Measurements from ENCODE around the gene PLEKHG2. TPM values are rescaled to one million over a fixed set of nuclear protein-coding genes. Genes with fewer than 3 reads are reported as not detected.

Gene PLEKHG2
- total and polyA plus RNA-seq, 9 of the 15 experiments (the other 6 are each of a cell fraction or from before 2014, with no cell fraction given): 0.98 to 45.7 (median 9.8) TPM

DNA sequence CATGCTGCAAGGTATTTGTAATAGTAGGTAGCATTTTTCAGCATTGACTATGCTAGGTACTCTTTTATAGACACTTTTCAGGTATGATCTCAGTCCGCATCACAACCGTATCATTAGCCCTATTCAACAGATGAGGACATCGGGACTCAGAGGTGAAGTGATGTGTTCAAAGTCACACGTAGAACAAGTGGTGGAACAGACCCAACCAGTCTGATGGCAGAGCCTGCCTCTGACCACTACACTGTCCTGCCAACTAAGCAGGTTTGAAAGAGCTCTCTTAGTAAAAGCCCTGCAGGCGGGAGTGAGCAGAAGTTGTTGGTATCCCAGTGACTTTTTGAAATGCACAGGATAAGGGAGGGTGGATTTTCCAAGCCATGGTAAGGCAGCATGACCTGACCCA is 41.7 kb upstream of the PLEKHG2 start (continued):
- TF ChIP-seq, protein P1, sequence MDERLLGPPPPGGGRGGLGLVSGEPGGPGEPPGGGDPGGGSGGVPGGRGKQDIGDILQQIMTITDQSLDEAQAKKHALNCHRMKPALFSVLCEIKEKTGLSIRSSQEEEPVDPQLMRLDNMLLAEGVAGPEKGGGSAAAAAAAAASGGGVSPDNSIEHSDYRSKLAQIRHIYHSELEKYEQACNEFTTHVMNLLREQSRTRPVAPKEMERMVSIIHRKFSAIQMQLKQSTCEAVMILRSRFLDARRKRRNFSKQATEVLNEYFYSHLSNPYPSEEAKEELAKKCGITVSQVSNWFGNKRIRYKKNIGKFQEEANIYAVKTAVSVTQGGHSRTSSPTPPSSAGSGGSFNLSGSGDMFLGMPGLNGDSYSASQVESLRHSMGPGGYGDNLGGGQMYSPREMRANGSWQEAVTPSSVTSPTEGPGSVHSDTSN (CRISPR knock-in tag; IDR thresholded peaks at IDR 0.05; ENCODE audit: low read depth): no peak
- TF ChIP-seq, protein P1 (tag; conservative IDR thresholded peaks at IDR 0.05; ENCODE audit: low read depth): no peak
- TF ChIP-seq, protein P2, sequence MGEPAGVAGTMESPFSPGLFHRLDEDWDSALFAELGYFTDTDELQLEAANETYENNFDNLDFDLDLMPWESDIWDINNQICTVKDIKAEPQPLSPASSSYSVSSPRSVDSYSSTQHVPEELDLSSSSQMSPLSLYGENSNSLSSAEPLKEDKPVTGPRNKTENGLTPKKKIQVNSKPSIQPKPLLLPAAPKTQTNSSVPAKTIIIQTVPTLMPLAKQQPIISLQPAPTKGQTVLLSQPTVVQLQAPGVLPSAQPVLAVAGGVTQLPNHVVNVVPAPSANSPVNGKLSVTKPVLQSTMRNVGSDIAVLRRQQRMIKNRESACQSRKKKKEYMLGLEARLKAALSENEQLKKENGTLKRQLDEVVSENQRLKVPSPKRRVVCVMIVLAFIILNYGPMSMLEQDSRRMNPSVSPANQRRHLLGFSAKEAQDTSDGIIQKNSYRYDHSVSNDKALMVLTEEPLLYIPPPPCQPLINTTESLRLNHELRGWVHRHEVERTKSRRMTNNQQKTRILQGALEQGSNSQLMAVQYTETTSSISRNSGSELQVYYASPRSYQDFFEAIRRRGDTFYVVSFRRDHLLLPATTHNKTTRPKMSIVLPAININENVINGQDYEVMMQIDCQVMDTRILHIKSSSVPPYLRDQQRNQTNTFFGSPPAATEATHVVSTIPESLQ (CRISPR knock-in tag; IDR thresholded peaks at IDR 0.05): no peak
- no peak for TF ChIP-seq ZNF197 (CRISPR knock-in tag; IDR thresholded peaks at IDR 0.05; ENCODE audit: low read depth)
- TF ChIP-seq ARID2 (IDR thresholded peaks at IDR 0.05): no peak
- no peak for TF ChIP-seq BACH1 (tag; IDR thresholded peaks at IDR 0.05)
- TF ChIP-seq ZNF263 (CRISPR knock-in tag; IDR thresholded peaks at IDR 0.05; ENCODE audit: borderline replicate concordance): no peak
- TF ChIP-seq ZBTB7A (IDR thresholded peaks at IDR 0.05; ENCODE audit: borderline replicate concordance, control insufficient read depth, low read depth, low read length): no peak
- no peak for TF ChIP-seq RBM15 (IDR thresholded peaks at IDR 0.05; ENCODE audit: insufficient read depth, low read length)
- no peak for TF ChIP-seq SMARCB1 (IDR thresholded peaks at IDR 0.05; ENCODE audit: insufficient read length, low read depth)
- TF ChIP-seq ZNF41 (CRISPR knock-in tag; conservative IDR thresholded peaks at IDR 0.05): no peak
- no peak for TF ChIP-seq RBM39 (optimal IDR thresholded peaks at IDR 0.05; ENCODE audit: low read depth, low read length)
- TF ChIP-seq, protein P3, sequence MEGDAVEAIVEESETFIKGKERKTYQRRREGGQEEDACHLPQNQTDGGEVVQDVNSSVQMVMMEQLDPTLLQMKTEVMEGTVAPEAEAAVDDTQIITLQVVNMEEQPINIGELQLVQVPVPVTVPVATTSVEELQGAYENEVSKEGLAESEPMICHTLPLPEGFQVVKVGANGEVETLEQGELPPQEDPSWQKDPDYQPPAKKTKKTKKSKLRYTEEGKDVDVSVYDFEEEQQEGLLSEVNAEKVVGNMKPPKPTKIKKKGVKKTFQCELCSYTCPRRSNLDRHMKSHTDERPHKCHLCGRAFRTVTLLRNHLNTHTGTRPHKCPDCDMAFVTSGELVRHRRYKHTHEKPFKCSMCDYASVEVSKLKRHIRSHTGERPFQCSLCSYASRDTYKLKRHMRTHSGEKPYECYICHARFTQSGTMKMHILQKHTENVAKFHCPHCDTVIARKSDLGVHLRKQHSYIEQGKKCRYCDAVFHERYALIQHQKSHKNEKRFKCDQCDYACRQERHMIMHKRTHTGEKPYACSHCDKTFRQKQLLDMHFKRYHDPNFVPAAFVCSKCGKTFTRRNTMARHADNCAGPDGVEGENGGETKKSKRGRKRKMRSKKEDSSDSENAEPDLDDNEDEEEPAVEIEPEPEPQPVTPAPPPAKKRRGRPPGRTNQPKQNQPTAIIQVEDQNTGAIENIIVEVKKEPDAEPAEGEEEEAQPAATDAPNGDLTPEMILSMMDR (IDR thresholded peaks at IDR 0.05 in 2 of 3, conservative IDR thresholded peaks at IDR 0.05 in 1 of 3; ENCODE audit: insufficient read depth in 2 of 3, low read depth in 1 of 3, low read length in 3 of 3): no peak
- no peak for TF ChIP-seq CCNT2 (IDR thresholded peaks at IDR 0.05; ENCODE audit: borderline replicate concordance, extremely low read depth, insufficient read length, low read depth, low read length)
